Nephron (organoid): ENCODE measurements around the gene VPS37C.
A peak's percentile ranks its signal among the peaks of the same experiment; 100 is the strongest.

ENCODE experiments used
- H3K27ac Mint-ChIP-seq, 3 experiments: 2 replicates each; pipeline ENCODE4 v1.8.0; 2020; ENCODE audit warnings: mixed read lengths in 3 of 3, mild to moderate bottlenecking in 2 of 3, moderate library complexity in 1 of 3
- H3K27me3 Mint-ChIP-seq: 2 replicates; pipeline ENCODE4 v1.8.0; 2021; ENCODE audit warnings: low read depth, mild to moderate bottlenecking, moderate library complexity, mixed read lengths
- H3K36me3 Mint-ChIP-seq: 2 replicates; pipeline ENCODE4 v1.8.0; 2020; ENCODE audit warnings: low read depth, mixed read lengths
- H3K4me1 Mint-ChIP-seq: 2 replicates; pipeline ENCODE4 v1.8.0; 2020; ENCODE audit warnings: mixed read lengths
- H3K4me3 Mint-ChIP-seq, 3 experiments: 2 replicates each; pipeline ENCODE4 v1.8.0; 2020; ENCODE audit warnings: mild to moderate bottlenecking in 3 of 3, mixed read lengths in 3 of 3, moderate library complexity in 2 of 3
- H3K9me3 Mint-ChIP-seq: 2 replicates; pipeline ENCODE4 v1.8.0; 2020; ENCODE audit warnings: mixed read lengths
- TF ChIP-seq, protein P1 (sequence below), 3 experiments: fragments of 200-600 bp; sonication (generic); IDR thresholded peaks; one replicate each; pipeline ENCODE4 v1.5.0; 2021; ENCODE audit warnings: antibody characterized with exemption in 3 of 3; ENCODE audit not compliant: unreplicated experiment in 3 of 3

The VPS37C gene

DNA sequence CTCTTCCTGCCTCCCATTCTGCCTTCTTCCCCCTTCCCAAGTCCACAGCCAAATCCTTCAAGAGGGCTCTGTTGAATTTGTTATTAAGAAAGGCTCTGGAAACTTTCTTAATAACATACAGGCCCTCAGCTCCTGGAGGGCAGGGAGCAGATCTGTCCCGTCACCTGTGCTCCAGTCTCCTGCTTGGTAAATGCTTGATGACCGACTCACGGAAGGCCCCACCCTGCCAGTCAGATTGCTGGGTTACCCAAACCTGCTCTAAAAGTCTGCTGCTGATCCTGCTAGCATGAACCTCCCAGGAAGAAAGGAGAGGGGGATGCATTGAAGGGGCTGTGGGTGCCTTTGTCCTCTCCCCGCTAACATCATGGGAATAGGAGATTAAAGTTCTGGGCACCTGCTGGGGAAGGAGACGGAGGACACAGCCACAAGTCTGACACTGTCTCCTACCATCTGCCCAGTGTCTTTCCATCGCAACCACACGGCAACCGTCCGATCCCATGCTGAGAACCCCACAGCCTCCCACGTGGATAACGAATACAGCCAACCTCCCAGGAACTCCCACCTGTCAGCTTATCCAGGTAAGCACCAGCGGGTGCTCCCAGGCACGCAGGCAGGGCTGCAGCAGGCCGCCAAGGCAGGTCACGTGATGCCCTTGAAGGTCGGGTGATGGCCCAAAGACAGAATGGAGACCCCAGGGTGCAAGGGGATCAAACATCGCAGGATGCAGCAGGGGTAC, 36.5 kb downstream of the VPS37C start:
- Mint-ChIP-seq H3K4me1 (peaks cover 25% of the 10 kb centered on the region), H3K36me3 (no peaks in the 10 kb centered on the region), H3K9me3 (no peaks in the 10 kb centered on the region), H3K27ac (peak overlapping the region in 1 of 3 experiments; percentile 42), H3K4me3 (no peak overlapping the region), H3K27me3 (peaks cover 9% of the 10 kb centered on the region)
- TF ChIP-seq, protein P1, sequence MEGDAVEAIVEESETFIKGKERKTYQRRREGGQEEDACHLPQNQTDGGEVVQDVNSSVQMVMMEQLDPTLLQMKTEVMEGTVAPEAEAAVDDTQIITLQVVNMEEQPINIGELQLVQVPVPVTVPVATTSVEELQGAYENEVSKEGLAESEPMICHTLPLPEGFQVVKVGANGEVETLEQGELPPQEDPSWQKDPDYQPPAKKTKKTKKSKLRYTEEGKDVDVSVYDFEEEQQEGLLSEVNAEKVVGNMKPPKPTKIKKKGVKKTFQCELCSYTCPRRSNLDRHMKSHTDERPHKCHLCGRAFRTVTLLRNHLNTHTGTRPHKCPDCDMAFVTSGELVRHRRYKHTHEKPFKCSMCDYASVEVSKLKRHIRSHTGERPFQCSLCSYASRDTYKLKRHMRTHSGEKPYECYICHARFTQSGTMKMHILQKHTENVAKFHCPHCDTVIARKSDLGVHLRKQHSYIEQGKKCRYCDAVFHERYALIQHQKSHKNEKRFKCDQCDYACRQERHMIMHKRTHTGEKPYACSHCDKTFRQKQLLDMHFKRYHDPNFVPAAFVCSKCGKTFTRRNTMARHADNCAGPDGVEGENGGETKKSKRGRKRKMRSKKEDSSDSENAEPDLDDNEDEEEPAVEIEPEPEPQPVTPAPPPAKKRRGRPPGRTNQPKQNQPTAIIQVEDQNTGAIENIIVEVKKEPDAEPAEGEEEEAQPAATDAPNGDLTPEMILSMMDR (IDR thresholded peaks at IDR 0.05; ENCODE audit: unreplicated experiment in 3 of 3), result no peak

DNA sequence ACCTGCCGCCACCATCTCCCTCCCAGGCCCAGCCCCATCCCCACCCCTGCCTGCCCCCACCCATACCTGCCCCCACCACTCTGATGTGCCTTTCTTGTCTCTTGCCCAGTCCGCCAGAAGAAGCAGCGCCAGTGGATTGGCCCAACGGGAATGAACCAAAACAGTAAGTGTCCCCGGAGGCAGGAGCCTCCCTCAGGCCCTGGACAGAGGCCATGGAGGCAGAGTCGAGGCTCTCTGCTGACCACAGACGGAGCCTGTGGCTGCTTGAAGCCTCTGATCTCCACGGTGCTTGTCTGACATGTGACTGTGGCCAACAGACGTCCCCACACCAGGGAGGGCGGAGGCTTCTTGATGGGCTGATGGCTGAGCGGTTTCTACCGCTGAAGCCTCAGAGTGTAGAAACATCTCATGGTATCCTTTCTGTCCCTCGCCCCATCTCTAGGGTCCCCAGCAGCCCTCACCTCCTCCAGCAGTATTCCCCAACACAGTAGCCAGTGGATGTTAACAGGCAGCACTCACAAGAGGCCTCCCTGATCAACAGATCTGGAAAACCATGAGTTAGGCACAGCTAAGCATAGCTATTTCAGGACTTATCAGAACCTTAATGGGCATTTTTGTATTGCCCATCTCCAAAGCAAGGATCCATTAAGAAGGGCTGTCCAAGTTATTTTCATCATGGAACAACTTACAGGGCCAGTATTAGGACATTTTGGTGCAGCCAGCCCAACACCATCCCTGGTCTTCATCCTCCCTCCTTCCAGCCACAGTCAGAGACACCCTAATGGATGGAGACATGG, 37.3 kb downstream of the VPS37C start:
- Mint-ChIP-seq H3K9me3 (no peaks in the 10 kb centered on the region), H3K27me3 (peaks cover 9% of the 10 kb centered on the region)

GRCh38 chr11:61122761-61123160, 38.5 kb downstream of the VPS37C start:
- Mint-ChIP-seq H3K4me1 (peaks cover 25% of the 10 kb centered on the region), H3K9me3 (no peaks in the 10 kb centered on the region), H3K27me3 (peaks cover 9% of the 10 kb centered on the region), H3K36me3 (no peaks in the 10 kb centered on the region), H3K4me3 (no peak overlapping the region), H3K27ac (no peak overlapping the region)
- TF ChIP-seq, protein P1 (IDR thresholded peaks at IDR 0.05; ENCODE audit: unreplicated experiment in 3 of 3), result no peak

More for the DNA sequence above, 37.3 kb downstream of the VPS37C start:
- Mint-ChIP-seq H3K4me3 (no peak overlapping the region), H3K4me1 (peaks cover 25% of the 10 kb centered on the region), H3K27ac (peak overlapping the region in 1 of 3 experiments; percentile 42), H3K36me3 (no peaks in the 10 kb centered on the region)
- TF ChIP-seq, protein P1 (IDR thresholded peaks at IDR 0.05; ENCODE audit: unreplicated experiment in 3 of 3), result no peak

DNA sequence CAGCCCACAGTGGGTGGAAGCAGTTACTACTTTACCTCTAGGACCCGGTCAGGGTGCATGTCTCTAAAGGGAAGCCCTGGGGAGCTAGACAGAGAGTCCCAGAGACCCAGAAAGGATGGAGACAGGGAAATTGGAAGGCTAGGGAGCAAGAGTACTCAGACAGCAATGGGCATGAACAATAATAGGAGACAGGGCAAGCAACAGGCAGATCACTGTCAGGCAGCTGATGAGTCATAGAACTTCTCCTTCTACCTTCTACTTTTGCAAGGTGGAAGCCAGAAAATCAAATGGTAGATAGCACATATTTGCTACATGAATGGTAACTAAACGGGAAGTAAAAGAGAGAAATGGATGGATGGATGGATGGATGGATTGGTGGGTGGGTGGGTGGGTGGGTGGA, 39.3 kb downstream of the VPS37C start:
- Mint-ChIP-seq H3K27ac (no peak overlapping the region), H3K4me1 (peaks cover 25% of the 10 kb centered on the region), H3K4me3 (no peak overlapping the region), H3K36me3 (no peaks in the 10 kb centered on the region), H3K9me3 (no peaks in the 10 kb centered on the region), H3K27me3 (peaks cover 9% of the 10 kb centered on the region)
- TF ChIP-seq, protein P1 (IDR thresholded peaks at IDR 0.05; ENCODE audit: unreplicated experiment in 3 of 3), result no peak

GRCh38 chr11:61121192-61121831, 39.9 kb downstream of the VPS37C start:
- H3K4me1 Mint-ChIP-seq, result peaks cover 24% of the 10 kb centered on the region
- no peak overlapping the region for H3K4me3 Mint-ChIP-seq
- TF ChIP-seq, protein P1 (IDR thresholded peaks at IDR 0.05; ENCODE audit: unreplicated experiment in 3 of 3), result no peak
- peaks cover 9% of the 10 kb centered on the region for H3K27me3 Mint-ChIP-seq
- no peaks in the 10 kb centered on the region for H3K36me3 Mint-ChIP-seq
- H3K27ac Mint-ChIP-seq, result peak overlapping the region in 1 of 3 experiments; percentile 76
- H3K9me3 Mint-ChIP-seq, result no peaks in the 10 kb centered on the region
